GM12878 (cell line): ENCODE data around the gene CDK5R1. TPM values are rescaled to one million over a fixed set of nuclear protein-coding genes. Genes with fewer than 3 reads are reported as not detected.

Source experiments
- ATAC-seq: fragments of 200-7000 bp; cut with Tn5 transposase; 3 replicates; pipeline ENCODE4 v1.9.1; 2020; ENCODE audit warnings: mild to moderate bottlenecking, moderate library complexity
- BruUV-seq: library from RNA; stranded (reverse); fragments of 400-500 nt; replicated peaks from 2 replicates; lab custom pipeline; 2021; lab: Mats Ljungman, UMichigan
- CTCF ChIA-PET: fragments of 300-600 bp; sonication (Branson Sonifier 250); formaldehyde crosslinking; extraction: SDS; loops from one replicate; lab custom pipeline; 2021; ENCODE audit warnings: inconsistent platforms; lab: Yijun Ruan, JAX
- POLR2A ChIA-PET: fragments of 350-600 bp; formaldehyde crosslinking; extraction: SDS; loops from one replicate; lab custom pipeline; 2021; ENCODE audit warnings: inconsistent platforms; lab: Charles Lee
- RAD21 ChIA-PET: fragments of 300-600 bp; sonication (Branson Sonifier 250); formaldehyde crosslinking; loops from one replicate; lab custom pipeline; 2023; ENCODE audit warnings: antibody characterized with exemption; ENCODE audit not compliant: unreplicated experiment; lab: Charles Lee
- SMC1A ChIA-PET: fragments of 300-600 bp; sonication (Branson Sonifier 250); formaldehyde crosslinking; loops from one replicate; lab custom pipeline; 2023; ENCODE audit not compliant: unreplicated experiment, uncharacterized antibody; lab: Charles Lee
- DNase-seq: peaks from one replicate; pipeline ENCODE4 v3.0.0-alpha.2; 2011; ENCODE audit warnings: low read depth, low spot score
- FAIRE-seq: peaks from 3 replicates; lab custom pipeline; 2011; peaks lifted over from hg19 to GRCh38; lab: Jason Lieb, UNC
- H2AFZ ChIP-seq: 2 replicates; pipeline ENCODE4 v1.6.0; 2011; ENCODE audit warnings: low read depth, low read length, control low read depth; ENCODE audit not compliant: control insufficient read depth
- H3K27ac ChIP-seq: 2 replicates; pipeline ENCODE4 v1.5.1; 2011; ENCODE audit warnings: control low read depth; ENCODE audit not compliant: control insufficient read depth, insufficient read depth
- H3K27me3 ChIP-seq, 2 experiments: replicated peaks in 1 of 2; 2 replicates each; pipeline versions ENCODE4 v1.6.0 to v1.6.1; 2011; ENCODE audit warnings: low read length in 1 of 2; ENCODE audit not compliant: control insufficient read depth in 2 of 2, insufficient read depth in 2 of 2
- H3K36me3 ChIP-seq, 2 experiments: 2 replicates each; pipeline ENCODE4 v1.5.1; 2011; ENCODE audit warnings: low read length in 1 of 2; ENCODE audit not compliant: control insufficient read depth in 2 of 2, insufficient read depth in 2 of 2
- H3K4me1 ChIP-seq: 2 replicates; pipeline ENCODE4 v1.6.1; 2011; ENCODE audit warnings: mild to moderate bottlenecking, low read length, moderate library complexity, mixed read lengths; ENCODE audit not compliant: control insufficient read depth, insufficient read depth
- H3K4me2 ChIP-seq: 2 replicates; pipeline ENCODE4 v1.6.0; 2011; ENCODE audit warnings: control low read depth; ENCODE audit not compliant: control insufficient read depth, insufficient read depth
- H3K4me3 ChIP-seq: fragments of 200-600 bp; sonication (generic); 2 replicates; pipeline ENCODE4 v1.5.1; 2016
- H3K79me2 ChIP-seq: 2 replicates; pipeline ENCODE4 v1.6.0; 2011; ENCODE audit warnings: low read length; ENCODE audit not compliant: control insufficient read depth, insufficient read depth
- H3K9ac ChIP-seq: 2 replicates; pipeline ENCODE4 v1.8.0; 2011; ENCODE audit warnings: low read length, control low read depth, mixed read lengths; ENCODE audit not compliant: control insufficient read depth, insufficient read depth
- H3K9me3 ChIP-seq: replicated peaks from 3 replicates; pipeline ENCODE4 v1.5.1; 2011; ENCODE audit warnings: mild to moderate bottlenecking, low read length; ENCODE audit not compliant: control insufficient read depth, insufficient read depth
- H4K20me1 ChIP-seq: 2 replicates; pipeline ENCODE4 v1.6.0; 2011; ENCODE audit not compliant: control insufficient read depth, insufficient read depth
- FOS ChIP-seq: IDR thresholded peaks from 3 replicates; pipeline ENCODE4 v1.6.1; 2011; ENCODE audit warnings: borderline replicate concordance; ENCODE audit not compliant: insufficient read length; ENCODE audit errors: extremely low read depth
- GATAD2B ChIP-seq: fragments of 450-650 bp; conservative IDR thresholded peaks from 2 replicates; pipeline ENCODE4 v1.6.1; 2017; ENCODE audit warnings: low read depth, mild to moderate bottlenecking, moderate library complexity
- HCFC1 ChIP-seq: fragments of 150-350 bp; IDR thresholded peaks from 2 replicates; pipeline ENCODE4 v1.6.1; 2014; ENCODE audit warnings: low read length
- MXI1 ChIP-seq: fragments of 150-350 bp; IDR thresholded peaks from 2 replicates; pipeline ENCODE4 v1.6.1; 2011; ENCODE audit warnings: low read depth, mild to moderate bottlenecking, inconsistent platforms, low read length, improper control_type of control experiment
- RCOR1 ChIP-seq: conservative IDR thresholded peaks from 2 replicates; pipeline ENCODE4 v1.6.1; 2012; ENCODE audit warnings: low read depth, low read length, improper control_type of control experiment
- SUZ12 ChIP-seq: fragments of 200-600 bp; sonication (generic); IDR thresholded peaks from one replicate; pipeline ENCODE4 v1.6.1; 2018; ENCODE audit warnings: antibody characterized with exemption, mild to moderate bottlenecking; ENCODE audit not compliant: unreplicated experiment
- TAF1 ChIP-seq: IDR thresholded peaks from 2 replicates; pipeline ENCODE4 v1.6.1; 2011; ENCODE audit warnings: mild to moderate bottlenecking, low read depth, low read length, borderline replicate concordance
- TCF7 ChIP-seq: IDR thresholded peaks from 2 replicates; pipeline ENCODE4 v1.6.1; 2014; ENCODE audit warnings: antibody characterized with exemption, borderline replicate concordance
- WRNIP1 ChIP-seq: IDR thresholded peaks from 2 replicates; pipeline ENCODE4 v1.6.1; 2011; ENCODE audit warnings: low read depth, low read length, improper control_type of control experiment, borderline replicate concordance
- ZNF622 ChIP-seq: fragments of 450-650 bp; IDR thresholded peaks from 2 replicates; pipeline ENCODE4 v1.6.1; 2017; ENCODE audit warnings: mild to moderate bottlenecking, inconsistent platforms
- WGBS: methylation state at CpG from one replicate; pipeline ENCODE4 v1.1.6; 2016; ENCODE audit warnings: low lambda C conversion rate; ENCODE audit not compliant: insufficient replicate concordance, insufficient coverage; ENCODE audit errors: missing lambda C conversion rate; 5-methylcytosine and 5-hydroxymethylcytosine counted together
- in situ Hi-C: fragments of 300-500 bp; cut with MboI; formaldehyde crosslinking; loops from 9 replicates; pipeline ENCODE4 v1.14.3; 2018; ENCODE audit warnings: mixed read lengths
- intact Hi-C: fragments of 100-400 bp; cut with micrococcal nuclease; formaldehyde crosslinking; loops from one replicate; pipeline ENCODE4 v1.14.2; 2022; ENCODE audit not compliant: unreplicated experiment
- polyA plus RNA-seq, 11 experiments: library from polyadenylated mRNA; depleted of rRNA in 4 of 11; unstranded in 6 of 11; stranded (reverse) in 5 of 11; fragments of >200 nt; fragmentation: Nextera tagmentation in 4 of 11; fragmentation: Illumina TruSeq in 1 of 11; extraction: Ambion mirVana in 4 of 11; extraction: Trizol in 1 of 11; gene quantifications; 1 replicate in 1 of 11; 2 replicates in 10 of 11; pipeline versions ENCODE4 v1.2.1 to v1.2.3, GENCODE V29; 2011 to 2016; ENCODE audit warnings: inconsistent platforms in 2 of 11, missing spikeins in 2 of 11, low read depth in 1 of 11
- total RNA-seq, 4 experiments: library from RNA; depleted of rRNA in 3 of 4; stranded (reverse); fragments of >200 nt in 3 of 4; fragmentation: Illumina TruSeq in 1 of 4; extraction: Trizol in 1 of 4; gene quantifications; 2 replicates each; pipeline versions ENCODE4 v1.2.1 to v1.2.3, GENCODE V29; 2013 to 2021
- TF ChIP-seq, protein P1 (sequence below): fragments of 450-650 bp; IDR thresholded peaks from 2 replicates; pipeline ENCODE4 v1.6.1; 2018; ENCODE audit warnings: borderline replicate concordance, mild to moderate bottlenecking; ENCODE audit not compliant: partially characterized antibody
- TF ChIP-seq, protein P2 (sequence below): fragments of 450-650 bp; conservative IDR thresholded peaks from 2 replicates; pipeline ENCODE4 v1.6.1; 2017; ENCODE audit warnings: mild to moderate bottlenecking, moderate library complexity

CDK5R1 gene
- total and polyA plus RNA-seq, 10 of the 15 experiments (the other 5 are each of a cell fraction or from before 2014, with no cell fraction given) = 1.1 to 28.3 (median 12.2) TPM

DNA sequence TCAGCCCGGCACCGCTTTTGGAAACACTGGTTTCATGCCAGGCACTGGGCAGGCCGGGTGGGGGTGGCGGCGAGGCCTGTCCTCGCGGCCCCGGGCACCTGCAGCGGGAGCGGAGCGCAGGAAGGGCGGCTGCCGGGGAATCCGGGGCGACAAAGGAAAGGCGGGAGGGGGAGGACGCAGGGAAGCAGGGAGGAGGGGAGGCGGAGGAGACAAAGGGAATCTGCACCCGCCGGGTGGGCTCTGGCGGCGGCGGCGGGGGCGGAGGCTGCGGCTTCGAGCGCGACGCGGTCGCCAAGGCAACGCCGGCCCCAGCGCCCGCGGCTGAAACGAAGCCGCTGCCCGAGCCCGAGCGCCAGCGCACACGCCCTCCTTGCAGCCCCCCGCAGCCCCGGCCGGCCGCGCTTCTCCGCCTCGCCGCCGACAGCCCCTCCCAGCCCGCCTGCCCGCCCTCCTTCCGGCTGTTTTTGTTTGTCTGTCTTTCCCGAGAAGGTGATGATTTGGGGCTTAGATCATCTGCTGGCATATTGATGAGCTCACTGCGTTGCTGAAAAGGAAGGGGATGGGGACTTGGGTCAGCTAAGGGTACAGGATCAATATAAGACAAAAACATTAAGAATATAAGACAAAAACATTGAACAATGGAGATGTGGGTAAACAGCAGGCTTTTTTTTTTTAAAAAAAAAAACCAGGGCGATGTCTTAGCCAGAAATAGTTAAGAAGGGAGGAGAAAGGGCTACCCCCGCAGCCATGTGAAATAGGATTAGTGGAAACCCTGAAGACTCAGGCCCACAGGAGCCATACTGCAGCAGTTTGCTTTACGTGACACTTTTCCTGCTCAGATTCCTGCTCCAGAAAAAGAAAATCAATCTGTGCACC, 32.7 kb downstream of the CDK5R1 start (continued):
- TF ChIP-seq, protein P1, sequence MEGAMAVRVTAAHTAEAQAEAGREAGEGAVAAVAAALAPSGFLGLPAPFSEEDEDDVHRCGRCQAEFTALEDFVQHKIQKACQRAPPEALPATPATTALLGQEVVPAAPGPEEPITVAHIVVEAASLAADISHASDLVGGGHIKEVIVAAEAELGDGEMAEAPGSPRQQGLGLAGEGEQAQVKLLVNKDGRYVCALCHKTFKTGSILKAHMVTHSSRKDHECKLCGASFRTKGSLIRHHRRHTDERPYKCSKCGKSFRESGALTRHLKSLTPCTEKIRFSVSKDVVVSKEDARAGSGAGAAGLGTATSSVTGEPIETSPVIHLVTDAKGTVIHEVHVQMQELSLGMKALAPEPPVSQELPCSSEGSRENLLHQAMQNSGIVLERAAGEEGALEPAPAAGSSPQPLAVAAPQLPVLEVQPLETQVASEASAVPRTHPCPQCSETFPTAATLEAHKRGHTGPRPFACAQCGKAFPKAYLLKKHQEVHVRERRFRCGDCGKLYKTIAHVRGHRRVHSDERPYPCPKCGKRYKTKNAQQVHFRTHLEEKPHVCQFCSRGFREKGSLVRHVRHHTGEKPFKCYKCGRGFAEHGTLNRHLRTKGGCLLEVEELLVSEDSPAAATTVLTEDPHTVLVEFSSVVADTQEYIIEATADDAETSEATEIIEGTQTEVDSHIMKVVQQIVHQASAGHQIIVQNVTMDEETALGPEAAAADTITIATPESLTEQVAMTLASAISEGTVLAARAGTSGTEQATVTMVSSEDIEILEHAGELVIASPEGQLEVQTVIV = no peak
- TF ChIP-seq GATAD2B (peak; percentile 71), WRNIP1 (no peak)

DNA sequence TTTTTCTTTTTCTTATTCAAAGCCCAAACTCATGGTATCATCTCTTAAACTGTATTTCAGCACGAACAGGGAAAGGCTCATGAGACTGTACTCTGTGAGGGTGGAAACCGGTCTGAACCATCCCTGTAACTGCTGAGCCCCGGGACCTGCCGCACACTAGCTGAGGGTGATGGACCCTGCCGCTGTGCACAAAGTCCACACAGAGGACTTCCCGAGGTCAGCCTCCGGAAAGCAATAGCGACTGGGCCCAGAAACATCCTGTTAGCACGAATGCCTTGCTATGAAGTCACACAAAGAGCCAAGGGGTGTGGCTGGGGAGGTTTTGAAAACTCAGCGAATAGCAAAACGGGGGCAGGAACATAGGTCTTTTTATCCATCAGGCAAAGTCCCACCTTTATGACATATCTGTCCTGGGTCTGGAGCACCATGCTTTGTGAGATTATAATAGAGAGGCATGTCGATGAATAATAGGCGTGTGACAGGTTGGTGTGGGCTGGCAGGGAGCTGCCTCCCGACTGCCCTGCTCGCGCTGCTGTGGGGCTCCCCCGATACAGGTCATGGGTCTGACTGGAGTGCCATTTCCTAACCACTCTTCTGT, 33.4 kb downstream of the CDK5R1 start:
- Histone ChIP-seq H3K4me1 (peaks cover 88% of the 10 kb centered on the region), H3K4me3 (0 out of 2 replicates have a peak overlapping the region, but pooled peaks have one; percentile 25), H4K20me1 (no peaks in the 10 kb centered on the region), H3K27ac (peak overlapping the region; percentile 84), H3K36me3 (no peaks in the 10 kb centered on the region), H3K27me3 (no peaks in the 10 kb centered on the region), H2AFZ (no peak overlapping the region; the same call in 1 of the 2 replicates), H3K4me2 (peak overlapping the region; percentile 97), H3K9ac (peak overlapping the region; percentile 83), H3K79me2 (no peaks in the 10 kb centered on the region; the same call in 1 of the 2 replicates), H3K9me3 (no peaks in the 10 kb centered on the region)
- WGBS = 3% methylated on average over 17 of the region's 17 CpGs
- peak; percentile 52 for DNase-seq
- FAIRE-seq = no peak
- intact Hi-C loops (no loop called here), in situ Hi-C loops (no loop called here)
- ATAC-seq = peak; percentile 43
- ChIA-PET RAD21 (interaction anchor here (1.0 to 19.5 kb wide), 6 partner anchors 17 to 88 kb away, joined by 3 to 543 read pairs (median 10); partner anchors contain the start of gene CDK5R1), CTCF (interaction anchor here (0.6 to 7.4 kb wide), 4 partner anchors 31 to 58 kb away, joined by 3 to 83 read pairs (median 4); partner anchors contain the start of gene CDK5R1), POLR2A (interaction anchor here (0.6 to 18.8 kb wide), 6 partner anchors 8 to 48 kb away, joined by 3 to 308 read pairs (median 7); partner anchors contain the start of gene CDK5R1), SMC1A (interaction anchor here (0.6 to 13.7 kb wide), 5 partner anchors 9 to 44 kb away, joined by 4 to 286 read pairs (median 4); partner anchors contain the start of gene CDK5R1)
- no TSS peak for BruUV-seq
- no peak for TF ChIP-seq MXI1
- TF ChIP-seq, protein P1 = no peak
- TF ChIP-seq TCF7 = no peak
- no peak for TF ChIP-seq FOS
- no peak for TF ChIP-seq ZNF622
- TF ChIP-seq SUZ12 = no peak
- TF ChIP-seq, protein P2, sequence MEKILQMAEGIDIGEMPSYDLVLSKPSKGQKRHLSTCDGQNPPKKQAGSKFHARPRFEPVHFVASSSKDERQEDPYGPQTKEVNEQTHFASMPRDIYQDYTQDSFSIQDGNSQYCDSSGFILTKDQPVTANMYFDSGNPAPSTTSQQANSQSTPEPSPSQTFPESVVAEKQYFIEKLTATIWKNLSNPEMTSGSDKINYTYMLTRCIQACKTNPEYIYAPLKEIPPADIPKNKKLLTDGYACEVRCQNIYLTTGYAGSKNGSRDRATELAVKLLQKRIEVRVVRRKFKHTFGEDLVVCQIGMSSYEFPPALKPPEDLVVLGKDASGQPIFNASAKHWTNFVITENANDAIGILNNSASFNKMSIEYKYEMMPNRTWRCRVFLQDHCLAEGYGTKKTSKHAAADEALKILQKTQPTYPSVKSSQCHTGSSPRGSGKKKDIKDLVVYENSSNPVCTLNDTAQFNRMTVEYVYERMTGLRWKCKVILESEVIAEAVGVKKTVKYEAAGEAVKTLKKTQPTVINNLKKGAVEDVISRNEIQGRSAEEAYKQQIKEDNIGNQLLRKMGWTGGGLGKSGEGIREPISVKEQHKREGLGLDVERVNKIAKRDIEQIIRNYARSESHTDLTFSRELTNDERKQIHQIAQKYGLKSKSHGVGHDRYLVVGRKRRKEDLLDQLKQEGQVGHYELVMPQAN = no peak
- no peak for TF ChIP-seq RCOR1
- peak; percentile 16; the same call in 1 of the 2 replicates for TF ChIP-seq HCFC1
- TF ChIP-seq TAF1 = peak; percentile 48; the same call in 1 of the 2 replicates
